Retinal pigment epithelial cell (primary cell): Measurements from ENCODE around the gene CCDC6.

Experiments used
- DNase-seq: peaks from one replicate; pipeline ENCODE4 v3.0.0-alpha.2; 2010; ENCODE audit warnings: low read depth
- H3K4me3 ChIP-seq: 2 replicates; pipeline ENCODE4 v1.5.1; 2011; ENCODE audit warnings: mild to moderate bottlenecking, low read length, control low read depth, moderate library complexity
- TF ChIP-seq, protein P1 (sequence below): conservative IDR thresholded peaks from 2 replicates; pipeline ENCODE4 v1.5.1; 2011; ENCODE audit warnings: low read depth, low read length, control low read depth, inconsistent platforms

CCDC6 gene

DNA sequence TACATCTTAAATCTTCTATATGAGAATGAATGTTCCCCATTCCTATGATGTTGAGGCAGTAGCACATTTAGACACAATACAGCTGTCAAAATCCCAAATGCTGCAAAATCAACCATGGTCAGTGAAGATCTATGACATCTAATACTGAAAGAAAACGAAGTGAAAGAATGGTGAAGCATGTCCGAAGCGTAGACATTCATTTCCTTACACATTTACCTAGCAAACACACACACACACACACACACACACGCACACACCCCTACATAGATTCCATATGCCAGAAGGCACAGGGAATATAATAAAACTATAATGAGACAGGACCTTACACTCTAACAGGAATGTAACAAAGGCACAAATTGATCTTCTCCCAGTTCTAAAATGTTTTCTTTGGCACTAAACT is 32.5 kb downstream of the CCDC6 start:
- TF ChIP-seq, protein P1, sequence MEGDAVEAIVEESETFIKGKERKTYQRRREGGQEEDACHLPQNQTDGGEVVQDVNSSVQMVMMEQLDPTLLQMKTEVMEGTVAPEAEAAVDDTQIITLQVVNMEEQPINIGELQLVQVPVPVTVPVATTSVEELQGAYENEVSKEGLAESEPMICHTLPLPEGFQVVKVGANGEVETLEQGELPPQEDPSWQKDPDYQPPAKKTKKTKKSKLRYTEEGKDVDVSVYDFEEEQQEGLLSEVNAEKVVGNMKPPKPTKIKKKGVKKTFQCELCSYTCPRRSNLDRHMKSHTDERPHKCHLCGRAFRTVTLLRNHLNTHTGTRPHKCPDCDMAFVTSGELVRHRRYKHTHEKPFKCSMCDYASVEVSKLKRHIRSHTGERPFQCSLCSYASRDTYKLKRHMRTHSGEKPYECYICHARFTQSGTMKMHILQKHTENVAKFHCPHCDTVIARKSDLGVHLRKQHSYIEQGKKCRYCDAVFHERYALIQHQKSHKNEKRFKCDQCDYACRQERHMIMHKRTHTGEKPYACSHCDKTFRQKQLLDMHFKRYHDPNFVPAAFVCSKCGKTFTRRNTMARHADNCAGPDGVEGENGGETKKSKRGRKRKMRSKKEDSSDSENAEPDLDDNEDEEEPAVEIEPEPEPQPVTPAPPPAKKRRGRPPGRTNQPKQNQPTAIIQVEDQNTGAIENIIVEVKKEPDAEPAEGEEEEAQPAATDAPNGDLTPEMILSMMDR: no peak
- H3K4me3 ChIP-seq: no peak overlapping the region
- no peak for DNase-seq

DNA sequence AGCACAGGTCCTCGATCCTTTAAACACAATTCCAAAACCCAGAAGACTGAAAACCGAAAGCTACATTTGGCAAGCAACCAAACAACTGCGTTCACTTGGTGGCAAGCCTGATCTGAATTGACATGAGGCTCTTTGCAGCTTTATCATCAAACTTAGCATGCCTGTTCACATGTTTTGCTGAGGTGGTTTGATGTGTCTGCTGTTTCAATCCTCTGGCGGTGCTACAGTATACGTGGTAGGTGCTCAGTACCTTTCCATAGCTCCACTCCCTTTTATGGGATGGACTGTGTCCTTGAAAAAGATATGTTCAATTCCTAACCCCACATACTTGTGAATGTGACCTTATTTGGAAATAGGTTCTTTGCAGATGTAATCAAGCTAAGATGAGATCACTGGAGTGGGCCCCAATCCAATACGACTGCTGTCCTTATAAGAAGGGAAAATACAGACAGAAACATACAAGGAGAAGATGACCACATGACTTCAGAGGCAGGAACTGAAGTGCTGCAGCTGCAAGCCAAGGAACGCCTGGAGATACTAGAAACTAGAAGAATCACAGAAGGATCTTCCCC is 33.4 kb downstream of the CCDC6 start:
- DNase-seq: peak; percentile 22
- TF ChIP-seq, protein P1: no peak
- no peak overlapping the region for H3K4me3 ChIP-seq

DNA sequence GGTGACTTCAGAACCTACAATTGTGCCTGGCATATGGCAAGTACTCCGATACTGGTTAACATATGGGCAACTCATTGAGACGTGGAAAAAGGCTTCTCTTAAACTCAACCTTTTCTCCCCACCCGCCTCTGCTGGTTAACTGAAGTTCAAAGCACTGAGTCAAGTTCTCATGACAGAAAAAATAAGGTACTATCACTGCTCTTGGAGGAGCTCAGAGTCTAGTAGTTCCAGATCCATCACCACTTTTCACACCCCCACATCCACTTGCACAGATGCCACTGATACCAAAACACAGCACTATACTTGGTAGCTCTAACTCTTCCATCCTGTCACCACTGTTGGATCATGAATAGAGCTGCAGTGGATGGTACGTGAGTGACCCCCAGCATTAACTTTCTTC is 36.2 kb downstream of the CCDC6 start:
- TF ChIP-seq, protein P1: no peak
- DNase-seq: no peak
- H3K4me3 ChIP-seq: no peak overlapping the region

DNA sequence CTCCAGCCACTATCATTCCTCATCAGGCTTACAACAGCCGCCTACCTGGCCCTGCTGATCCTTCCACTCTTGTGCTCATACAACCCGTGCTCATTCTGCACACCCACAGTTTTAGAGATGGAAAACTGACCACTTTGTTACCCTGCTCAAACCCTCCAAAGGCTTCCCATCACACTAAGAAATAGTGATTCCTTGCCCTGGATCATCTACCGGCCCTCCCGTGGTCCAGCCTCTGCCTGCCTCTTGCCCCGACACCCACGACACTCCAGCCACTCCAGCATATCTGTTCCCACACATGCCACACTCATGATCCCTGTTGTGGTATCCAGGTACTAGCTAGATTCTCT is 36.8 kb downstream of the CCDC6 start:
- H3K4me3 ChIP-seq: no peak overlapping the region
- DNase-seq: no peak
- TF ChIP-seq, protein P1: no peak

DNA sequence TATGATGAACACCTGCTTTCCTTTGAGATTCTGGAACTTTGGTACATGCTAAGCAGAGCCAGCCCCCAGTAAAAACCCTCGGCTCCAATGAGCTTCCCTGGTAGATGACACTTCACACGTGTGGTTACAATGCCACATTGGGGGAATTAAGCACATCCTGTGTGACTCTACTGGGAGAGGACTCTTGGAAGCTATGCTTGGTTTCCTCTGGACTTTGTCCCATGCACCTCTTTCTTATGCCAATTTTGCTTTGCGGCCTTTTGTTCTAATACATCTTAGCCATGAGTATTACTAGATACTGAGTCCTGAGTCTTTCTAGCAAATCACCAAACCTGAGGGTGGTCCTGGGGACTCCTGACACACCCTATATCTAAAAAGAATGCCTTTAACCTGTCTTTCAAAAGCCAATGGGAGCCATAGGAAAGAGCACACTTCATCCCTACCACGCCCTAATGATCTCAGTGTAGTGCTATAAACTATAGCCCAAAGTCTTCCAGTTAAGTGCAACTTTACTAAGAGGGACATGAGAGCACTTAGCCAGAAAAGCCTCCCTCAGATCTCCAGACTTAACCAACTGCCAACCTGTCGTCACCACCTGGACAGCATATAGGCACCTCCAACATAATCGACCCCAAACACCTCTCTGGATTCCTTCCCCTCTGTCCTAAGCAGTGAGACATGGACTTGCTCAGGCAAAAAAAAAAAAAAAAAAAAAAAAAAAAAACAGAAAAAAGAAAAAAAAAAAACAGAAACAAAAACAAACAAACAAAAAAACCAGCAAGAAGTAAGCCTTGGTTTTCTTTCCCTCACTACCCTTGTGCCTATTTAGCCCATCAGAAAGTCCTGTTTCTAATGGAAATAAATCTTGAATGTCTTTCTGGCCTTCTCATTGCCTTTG is 37.4 kb downstream of the CCDC6 start:
- no peak overlapping the region for H3K4me3 ChIP-seq
- TF ChIP-seq, protein P1: no peak
- no peak for DNase-seq

DNA sequence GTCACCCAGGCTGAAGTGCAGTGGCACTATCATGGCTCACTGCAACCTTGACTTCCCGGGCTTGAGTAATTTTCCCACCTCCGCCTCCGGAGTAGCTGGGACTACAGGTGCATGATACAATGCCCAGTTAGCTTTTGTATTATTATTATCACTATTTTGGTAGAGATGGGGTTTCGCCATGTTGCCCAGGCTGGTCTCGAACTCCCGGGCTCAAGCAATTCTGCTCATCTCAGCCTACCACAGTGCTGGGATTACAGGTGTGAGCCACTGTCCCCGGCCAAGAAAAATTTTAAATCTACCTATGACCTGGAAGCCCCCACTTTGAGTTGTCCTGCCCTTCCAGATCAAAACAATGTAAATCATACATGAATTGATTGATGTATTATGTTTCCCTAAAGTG is 38.8 kb downstream of the CCDC6 start:
- TF ChIP-seq, protein P1: no peak
- no peak overlapping the region for H3K4me3 ChIP-seq
- no peak for DNase-seq

DNA sequence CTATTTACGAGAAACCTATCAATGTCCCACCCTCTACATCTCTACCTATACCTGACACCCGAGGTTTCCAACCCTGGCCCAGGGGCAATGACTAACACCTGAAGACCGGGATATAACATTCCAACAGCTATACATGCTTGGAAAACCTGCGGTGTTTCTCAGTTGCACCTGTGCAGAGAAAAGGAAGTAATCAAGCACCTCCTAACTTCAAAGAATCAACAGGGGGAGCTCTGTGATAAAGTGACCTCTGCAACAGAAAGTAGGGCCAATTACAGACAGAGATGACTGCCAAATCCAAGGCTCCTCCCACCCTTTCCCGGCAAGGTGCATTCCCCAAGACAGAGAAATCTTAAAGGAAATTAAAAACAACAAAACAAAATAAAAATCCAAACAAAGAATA is 41.3 kb downstream of the CCDC6 start:
- no peak for DNase-seq
- TF ChIP-seq, protein P1: peak; percentile 42

More for the DNA sequence above, 41.3 kb downstream of the CCDC6 start:
- no peak overlapping the region for H3K4me3 ChIP-seq
